Keratinocyte (primary cell): Measurements from ENCODE around the gene ZMAT3.

Source experiments
- EZH2 ChIP-seq: IDR thresholded peaks from one replicate; pipeline ENCODE4 v1.6.1; 2012; ENCODE audit warnings: inconsistent platforms, mild to moderate bottlenecking, low read length, moderate library complexity
- TF ChIP-seq, protein P1 (sequence below), 3 experiments: IDR thresholded peaks in 1 of 3; conservative IDR thresholded peaks in 1 of 3; optimal IDR thresholded peaks in 1 of 3; 2 replicates in 2 of 3; 3 replicates in 1 of 3; pipeline versions ENCODE3 to v1.5.1; 2011; ENCODE audit warnings: low read length in 3 of 3, mild to moderate bottlenecking in 3 of 3, moderate library complexity in 2 of 3, control low read depth in 1 of 3, inconsistent platforms in 1 of 3; ENCODE audit not compliant: insufficient read depth in 2 of 3; ENCODE audit errors: extremely low read depth in 1 of 3

DNA sequence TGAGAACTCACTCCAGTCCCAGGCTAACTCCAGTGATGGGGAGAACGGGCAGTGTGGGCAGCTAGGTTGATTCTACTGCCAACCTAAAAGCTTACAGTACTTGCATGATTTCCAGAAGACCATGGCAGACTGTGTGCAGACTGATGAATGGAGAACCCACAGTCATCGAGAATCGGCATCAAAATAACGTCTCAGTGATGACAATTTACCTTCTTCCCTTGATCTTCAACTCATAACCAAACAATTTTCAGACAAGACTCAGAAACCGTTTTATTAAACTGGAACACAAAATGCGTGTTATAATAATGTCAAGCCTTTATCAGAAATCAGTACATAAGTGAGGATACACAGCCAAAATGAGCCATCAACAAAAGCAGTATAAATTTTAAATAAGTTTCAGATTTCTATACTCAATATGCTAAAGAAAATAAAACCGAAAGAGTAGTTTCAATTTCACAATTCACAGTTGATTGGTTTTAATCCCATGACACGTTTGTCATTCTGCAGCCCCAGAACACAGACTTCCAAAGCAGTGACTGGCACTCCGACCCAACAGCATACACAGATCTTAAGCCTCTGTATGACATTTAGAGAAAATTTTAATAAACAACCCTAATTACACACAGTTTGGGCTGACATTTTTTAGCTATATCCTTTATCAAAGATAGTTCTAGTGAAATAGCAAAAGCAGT, 54.5 kb downstream of the ZMAT3 start:
- no peak for TF ChIP-seq EZH2
- TF ChIP-seq, protein P1, sequence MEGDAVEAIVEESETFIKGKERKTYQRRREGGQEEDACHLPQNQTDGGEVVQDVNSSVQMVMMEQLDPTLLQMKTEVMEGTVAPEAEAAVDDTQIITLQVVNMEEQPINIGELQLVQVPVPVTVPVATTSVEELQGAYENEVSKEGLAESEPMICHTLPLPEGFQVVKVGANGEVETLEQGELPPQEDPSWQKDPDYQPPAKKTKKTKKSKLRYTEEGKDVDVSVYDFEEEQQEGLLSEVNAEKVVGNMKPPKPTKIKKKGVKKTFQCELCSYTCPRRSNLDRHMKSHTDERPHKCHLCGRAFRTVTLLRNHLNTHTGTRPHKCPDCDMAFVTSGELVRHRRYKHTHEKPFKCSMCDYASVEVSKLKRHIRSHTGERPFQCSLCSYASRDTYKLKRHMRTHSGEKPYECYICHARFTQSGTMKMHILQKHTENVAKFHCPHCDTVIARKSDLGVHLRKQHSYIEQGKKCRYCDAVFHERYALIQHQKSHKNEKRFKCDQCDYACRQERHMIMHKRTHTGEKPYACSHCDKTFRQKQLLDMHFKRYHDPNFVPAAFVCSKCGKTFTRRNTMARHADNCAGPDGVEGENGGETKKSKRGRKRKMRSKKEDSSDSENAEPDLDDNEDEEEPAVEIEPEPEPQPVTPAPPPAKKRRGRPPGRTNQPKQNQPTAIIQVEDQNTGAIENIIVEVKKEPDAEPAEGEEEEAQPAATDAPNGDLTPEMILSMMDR (optimal IDR thresholded peaks at IDR 0.05 in 1 of 3, IDR thresholded peaks at IDR 0.05 in 1 of 3, conservative IDR thresholded peaks at IDR 0.05 in 1 of 3; ENCODE audit: extremely low read depth in 1 of 3, insufficient read depth in 2 of 3, low read length in 3 of 3): no peak
